PC-3 (cell line): ENCODE data around the gene DCTN2. TPM values are rescaled to one million over a fixed set of nuclear protein-coding genes. Genes with fewer than 3 reads are reported as not detected.

Experiments
- ATAC-seq: fragments of 200-7000 bp; cut with Tn5 transposase; 2 replicates; pipeline ENCODE4 v1.9.1; 2020; ENCODE audit warnings: mild to moderate bottlenecking, moderate library complexity
- BruUV-seq: library from RNA; stranded (reverse); fragments of 400-500 nt; replicated peaks from 2 replicates; lab custom pipeline; 2021; lab: Mats Ljungman, UMichigan
- CTCF ChIA-PET: fragments of 300-600 bp; sonication (Branson Sonifier 250); formaldehyde crosslinking; loops from one replicate; lab custom pipeline; 2022; ENCODE audit warnings: antibody characterized with exemption; lab: Charles Lee
- POLR2A ChIA-PET: fragments of 300-600 bp; sonication (Branson Sonifier 250); formaldehyde crosslinking; loops from one replicate; lab custom pipeline; 2022; ENCODE audit warnings: antibody characterized with exemption; ENCODE audit not compliant: unreplicated experiment; lab: Charles Lee
- DNase-seq: peaks from one replicate; pipeline ENCODE4 v3.0.0-alpha.2; 2015
- H2AFZ ChIP-seq: fragments of 300-600 bp; sonication (generic); 2 replicates; pipeline ENCODE4 v1.6.0; 2016; ENCODE audit warnings: antibody characterized with exemption, low read length
- H3F3A ChIP-seq: fragments of 300-600 bp; sonication (generic); one replicate; pipeline ENCODE4 v1.6.0; 2017; ENCODE audit warnings: antibody characterized with exemption, low read length, control low read depth, mild to moderate bottlenecking; ENCODE audit not compliant: unreplicated experiment
- H3K27ac ChIP-seq: fragments of 300-600 bp; sonication (generic); 2 replicates; pipeline ENCODE4 v1.5.1; 2016; ENCODE audit warnings: mild to moderate bottlenecking, low read length
- H3K27me3 ChIP-seq: fragments of 300-600 bp; sonication (generic); 2 replicates; pipeline ENCODE4 v1.6.1; 2016; ENCODE audit warnings: low read length, mixed read lengths
- H3K36me3 ChIP-seq: fragments of 300-600 bp; sonication (generic); 2 replicates; pipeline ENCODE4 v1.6.1; 2016; ENCODE audit warnings: low read depth, mixed run types, low read length, mixed read lengths
- H3K4me1 ChIP-seq: fragments of 300-600 bp; sonication (generic); 2 replicates; pipeline ENCODE4 v1.5.1; 2016; ENCODE audit warnings: low read length; ENCODE audit not compliant: insufficient read depth
- H3K4me2 ChIP-seq: fragments of 300-600 bp; sonication (generic); 2 replicates; pipeline ENCODE4 v1.6.0; 2016; ENCODE audit warnings: low read length
- H3K4me3 ChIP-seq: fragments of 300-600 bp; sonication (generic); 2 replicates; pipeline ENCODE4 v1.5.1; 2016; ENCODE audit warnings: mild to moderate bottlenecking, low read length, mixed read lengths
- H3K79me2 ChIP-seq: fragments of 300-600 bp; sonication (generic); 2 replicates; pipeline ENCODE4 v1.6.1; 2017; ENCODE audit warnings: low read length, mixed read lengths
- H3K9ac ChIP-seq: fragments of 300-600 bp; sonication (generic); 2 replicates; pipeline ENCODE4 v1.6.0; 2016; ENCODE audit warnings: mild to moderate bottlenecking, low read length
- H3K9me2 ChIP-seq: fragments of 300-600 bp; sonication (generic); replicated peaks from 2 replicates; pipeline ENCODE4 v1.6.1; 2016; ENCODE audit warnings: mixed run types, low read length, mixed read lengths
- H3K9me3 ChIP-seq: fragments of 300-600 bp; sonication (generic); 2 replicates; pipeline ENCODE4 v1.6.1; 2016; ENCODE audit warnings: low read length, mixed read lengths
- H4K20me1 ChIP-seq: fragments of 300-600 bp; sonication (generic); 2 replicates; pipeline ENCODE4 v1.6.1; 2016; ENCODE audit warnings: low read length, mixed read lengths
- CTCF ChIP-seq: fragments of 300-600 bp; sonication (generic); conservative IDR thresholded peaks from 2 replicates; pipeline ENCODE4 v1.5.1; 2017; ENCODE audit warnings: antibody characterized with exemption, low read depth, mild to moderate bottlenecking, low read length
- EZH2 ChIP-seq: fragments of 300-600 bp; sonication (generic); IDR thresholded peaks from one replicate; pipeline ENCODE4 v1.6.1; 2017; ENCODE audit warnings: antibody characterized with exemption, mild to moderate bottlenecking, low read length; ENCODE audit not compliant: unreplicated experiment
- EZH2phosphoT487 ChIP-seq: fragments of 300-600 bp; sonication (generic); IDR thresholded peaks from 2 replicates; pipeline ENCODE4 v1.6.1; 2018; ENCODE audit warnings: mild to moderate bottlenecking, antibody characterized with exemption, low read length, borderline replicate concordance
- intact Hi-C: fragments of 100-400 bp; cut with micrococcal nuclease; formaldehyde crosslinking; loops from 2 replicates; pipeline ENCODE4 v1.9.0; 2023
- total RNA-seq: library from RNA; depleted of rRNA; stranded (reverse); fragments of >200 nt; gene quantifications from 2 replicates; pipeline ENCODE4 v1.2.3, GENCODE V29; 2014

DCTN2 gene
- total RNA-seq, 1 experiment from 2014 or later: 88.5 TPM

GRCh38 chr12:57529831-57530230, 17.2 kb downstream of the DCTN2 start:
- Histone ChIP-seq H3K4me1 (peaks cover 1% of the 10 kb centered on the region; the same call in 1 of the 2 replicates), H3K9me2 (no peaks in the 10 kb centered on the region), H3K36me3 (peaks cover 53% of the 10 kb centered on the region), H4K20me1 (no peaks in the 10 kb centered on the region), H3K9ac (no peak overlapping the region), H3F3A (no peaks in the 10 kb centered on the region), H3K79me2 (peaks cover 6% of the 10 kb centered on the region), H3K27me3 (no peaks in the 10 kb centered on the region), H3K4me3 (no peak overlapping the region), H3K4me2 (no peak overlapping the region), H3K9me3 (no peaks in the 10 kb centered on the region), H3K27ac (no peak overlapping the region), H2AFZ (no peak overlapping the region)
- BruUV-seq: no TSS peak
- no peak for TF ChIP-seq CTCF
- TF ChIP-seq EZH2phosphoT487: no peak
- TF ChIP-seq EZH2: no peak
- ATAC-seq: no peak
- ChIA-PET POLR2A (no interaction called here), CTCF (no interaction called here)
- DNase-seq: no peak
- intact Hi-C loops: no loop called here

- ChIA-PET CTCF (no interaction called here), POLR2A (no interaction called here)
- ATAC-seq (no peak), DNase-seq (no peak)
- no TSS peak for BruUV-seq
- Histone ChIP-seq H3K4me2 (no peak overlapping the region), H3K27me3 (no peaks in the 10 kb centered on the region), H3K36me3 (peaks cover 49% of the 10 kb centered on the region), H3K4me1 (peaks cover 10% of the 10 kb centered on the region), H2AFZ (no peak overlapping the region), H3K4me3 (no peak overlapping the region), H3K9me3 (no peaks in the 10 kb centered on the region), H4K20me1 (no peaks in the 10 kb centered on the region), H3F3A (no peaks in the 10 kb centered on the region), H3K79me2 (peaks cover 14% of the 10 kb centered on the region), H3K27ac (no peak overlapping the region), H3K9ac (no peak overlapping the region), H3K9me2 (no peaks in the 10 kb centered on the region)
- TF ChIP-seq EZH2 (no peak), CTCF (no peak), EZH2phosphoT487 (no peak)
- intact Hi-C loops: no loop called here
Observed at GRCh38 chr12:57528831-57529555, 18.0 kb downstream of the DCTN2 start.

- H3K4me1 ChIP-seq: peaks cover 16% of the 10 kb centered on the region
- H3K4me2 ChIP-seq: no peak overlapping the region
- no peak overlapping the region for H3K4me3 ChIP-seq
- no peaks in the 10 kb centered on the region for H3K27me3 ChIP-seq
- H3K36me3 ChIP-seq: peaks cover 44% of the 10 kb centered on the region
- intact Hi-C loops: no loop called here
- H3F3A ChIP-seq: no peaks in the 10 kb centered on the region
- TF ChIP-seq EZH2phosphoT487 (no peak), EZH2 (no peak), CTCF (no peak)
- H2AFZ ChIP-seq: no peak overlapping the region
- H3K79me2 ChIP-seq: peaks cover 23% of the 10 kb centered on the region
- H3K27ac ChIP-seq: no peak overlapping the region
- POLR2A ChIA-PET: no interaction called here
- no peaks in the 10 kb centered on the region for H3K9me2 ChIP-seq
- no peak for DNase-seq
- BruUV-seq: no TSS peak
- no peak overlapping the region for H3K9ac ChIP-seq
- ATAC-seq: no peak
- CTCF ChIA-PET: interaction anchor here (0.6 kb wide), 1 partner anchor 56 kb away, joined by 6 read pairs; no protein-coding TSS in a partner anchor
- no peaks in the 10 kb centered on the region for H3K9me3 ChIP-seq
- no peaks in the 10 kb centered on the region for H4K20me1 ChIP-seq
Observed at GRCh38 chr12:57528176-57528575, 18.8 kb downstream of the DCTN2 start.
